Activated CD4-positive, alpha-beta T cell treated with anti-CD3 and anti-CD28 coated beads, Interleukin-2, amount 10 ng/mL, durations not matched to agents 7 days and 5 days (primary cell): ENCODE data around the gene IRF2. TPM values are rescaled to one million over a fixed set of nuclear protein-coding genes. Genes with fewer than 3 reads are reported as not detected.

Experiments
- CTCF ChIA-PET: fragments of 350-600 bp; sonication (Branson Sonifier 250); formaldehyde crosslinking; loops from one replicate; lab custom pipeline; 2021; ENCODE audit warnings: antibody characterized with exemption; lab: Charles Lee
- POLR2A ChIA-PET: fragments of 350-600 bp; sonication (Branson Sonifier 250); formaldehyde crosslinking; loops from one replicate; lab custom pipeline; 2021; ENCODE audit warnings: antibody characterized with exemption; lab: Charles Lee
- DNase-seq: peaks from one replicate; pipeline ENCODE4 v3.0.0-alpha.2; 2020
- H3K27ac Mint-ChIP-seq: one replicate; pipeline ENCODE4 v1.8.0; 2021; ENCODE audit warnings: mild to moderate bottlenecking, moderate library complexity, mixed read lengths
- H3K27me3 Mint-ChIP-seq: one replicate; pipeline ENCODE4 v1.8.0; 2021; ENCODE audit warnings: mixed read lengths
- H3K36me3 Mint-ChIP-seq: one replicate; pipeline ENCODE4 v1.8.0; 2021; ENCODE audit warnings: low read depth, mixed read lengths
- H3K4me1 Mint-ChIP-seq: one replicate; pipeline ENCODE4 v1.8.0; 2021; ENCODE audit warnings: mixed read lengths
- H3K4me3 Mint-ChIP-seq: one replicate; pipeline ENCODE4 v1.8.0; 2021; ENCODE audit warnings: mild to moderate bottlenecking, moderate library complexity, mixed read lengths
- H3K9me3 Mint-ChIP-seq: one replicate; pipeline ENCODE4 v1.8.0; 2021; ENCODE audit warnings: mixed read lengths
- total RNA-seq, 2 experiments: library from RNA; stranded (reverse); gene quantifications; one replicate each; pipeline ENCODE4 v1.2.3, GENCODE V29; 2021

Gene IRF2
- total RNA-seq, 2 experiments from 2014 or later = 82.1 to 84.3 TPM

DNA sequence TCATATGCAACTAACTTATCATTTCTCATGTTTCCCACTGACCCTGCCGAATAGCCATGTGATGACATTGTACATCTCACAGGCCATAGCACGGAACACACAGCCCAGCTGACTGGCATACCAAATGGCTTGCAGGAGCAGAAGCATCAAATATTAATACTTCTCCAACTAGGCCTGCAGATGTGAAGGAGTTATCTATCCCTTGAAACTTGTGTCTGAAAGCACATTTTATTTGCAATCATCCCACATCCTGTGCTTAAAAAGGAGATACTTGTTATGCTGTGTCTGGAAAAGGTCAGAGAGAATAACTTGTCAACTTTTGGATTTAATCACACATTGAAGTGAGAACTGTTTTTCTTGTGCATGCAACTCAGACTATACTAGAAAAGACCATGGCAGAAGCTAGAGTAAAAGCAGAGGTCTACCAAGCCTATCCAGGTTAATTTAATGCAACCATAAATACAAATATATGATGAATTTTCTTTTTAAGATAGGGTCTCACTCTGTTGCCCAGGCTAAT, 100.4 kb downstream of the IRF2 start:
- ChIA-PET POLR2A (no interaction called here), CTCF (no interaction called here)
- DNase-seq = no peak
- Mint-ChIP-seq H3K4me3 (no peak overlapping the region), H3K9me3 (no peaks in the 10 kb centered on the region), H3K27ac (no peak overlapping the region), H3K27me3 (no peaks in the 10 kb centered on the region), H3K4me1 (peaks cover 18% of the 10 kb centered on the region), H3K36me3 (peaks cover 14% of the 10 kb centered on the region)

DNA sequence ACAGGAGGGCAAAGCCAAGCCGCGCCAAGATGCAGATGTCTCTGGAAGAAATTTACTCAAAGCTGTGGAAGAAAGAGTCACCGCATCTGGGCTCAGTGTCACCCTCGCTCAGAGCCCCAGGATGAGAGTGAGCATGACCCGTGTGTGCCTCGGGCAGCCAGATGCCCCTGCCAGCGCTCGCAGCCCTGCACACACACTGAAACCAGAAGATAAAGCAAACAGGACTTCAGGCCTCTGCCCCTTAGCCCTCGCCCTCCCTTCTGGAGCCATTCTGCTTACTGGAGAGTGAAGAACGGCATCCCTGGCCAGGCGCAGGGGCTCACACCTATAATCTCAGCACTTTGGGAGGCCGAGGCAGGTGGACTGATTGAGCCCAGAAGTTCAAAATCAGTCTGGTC, 103.0 kb downstream of the IRF2 start:
- H3K4me1 Mint-ChIP-seq = peaks cover 16% of the 10 kb centered on the region
- H3K27ac Mint-ChIP-seq = no peak overlapping the region
- ChIA-PET CTCF (interaction anchor here (3.7 kb wide), 1 partner anchor 9 kb away, joined by 13 read pairs; no protein-coding TSS in a partner anchor), POLR2A (no interaction called here)
- no peak for DNase-seq
- H3K27me3 Mint-ChIP-seq = no peaks in the 10 kb centered on the region
- peaks cover 6% of the 10 kb centered on the region for H3K36me3 Mint-ChIP-seq
- no peak overlapping the region for H3K4me3 Mint-ChIP-seq
- H3K9me3 Mint-ChIP-seq = peaks cover 2% of the 10 kb centered on the region

GRCh38 chr4:184370711-184371389, 103.5 kb downstream of the IRF2 start:
- CTCF ChIA-PET = interaction anchor here (3.7 kb wide), 1 partner anchor 10 kb away, joined by 13 read pairs; no protein-coding TSS in a partner anchor
- Mint-ChIP-seq H3K36me3 (peaks cover 2% of the 10 kb centered on the region), H3K9me3 (peaks cover 2% of the 10 kb centered on the region), H3K4me3 (no peak overlapping the region), H3K4me1 (peaks cover 16% of the 10 kb centered on the region), H3K27me3 (no peaks in the 10 kb centered on the region), H3K27ac (no peak overlapping the region)
- DNase-seq = no peak
- POLR2A ChIA-PET = no interaction called here

DNA sequence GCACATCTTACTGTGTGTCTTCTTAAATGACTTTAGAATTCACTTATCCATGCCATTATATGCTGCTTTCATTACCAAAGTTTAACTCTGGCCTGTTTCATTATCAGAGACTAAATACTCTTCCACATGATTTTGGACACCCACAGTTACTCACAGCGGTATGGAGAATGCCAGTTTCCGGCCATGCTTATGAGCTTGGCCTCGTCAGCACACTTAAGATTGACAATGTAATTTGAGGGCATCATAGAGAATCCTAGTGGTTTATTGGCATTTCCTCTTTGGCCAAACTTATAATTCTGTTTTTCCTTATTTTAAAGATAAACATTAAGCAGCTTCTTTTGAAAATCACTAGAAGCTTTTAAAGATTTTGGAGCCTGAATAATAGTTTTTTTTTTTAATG, 104.5 kb downstream of the IRF2 start:
- Mint-ChIP-seq H3K27me3 (no peaks in the 10 kb centered on the region), H3K4me1 (peaks cover 15% of the 10 kb centered on the region)

GRCh38 chr4:184368731-184369130, 105.6 kb downstream of the IRF2 start:
- peaks cover 2% of the 10 kb centered on the region for H3K9me3 Mint-ChIP-seq
- no peaks in the 10 kb centered on the region for H3K36me3 Mint-ChIP-seq
- no peak overlapping the region for H3K27ac Mint-ChIP-seq
- POLR2A ChIA-PET = no interaction called here
- CTCF ChIA-PET = interaction anchor here (1.1 to 3.7 kb wide), 2 partner anchors 12 to 16 kb away, joined by 3 to 13 read pairs; no protein-coding TSS in a partner anchor
- H3K4me1 Mint-ChIP-seq = peaks cover 9% of the 10 kb centered on the region
- H3K27me3 Mint-ChIP-seq = no peaks in the 10 kb centered on the region
- DNase-seq = no peak
- H3K4me3 Mint-ChIP-seq = no peak overlapping the region

More for the DNA sequence above, 104.5 kb downstream of the IRF2 start:
- ChIA-PET CTCF (interaction anchor here (3.7 kb wide), 1 partner anchor 11 kb away, joined by 13 read pairs; no protein-coding TSS in a partner anchor), POLR2A (no interaction called here)
- H3K9me3 Mint-ChIP-seq = peaks cover 2% of the 10 kb centered on the region
- no peak overlapping the region for H3K27ac Mint-ChIP-seq
- DNase-seq = no peak
- H3K4me3 Mint-ChIP-seq = no peak overlapping the region
- peaks cover 2% of the 10 kb centered on the region for H3K36me3 Mint-ChIP-seq

DNA sequence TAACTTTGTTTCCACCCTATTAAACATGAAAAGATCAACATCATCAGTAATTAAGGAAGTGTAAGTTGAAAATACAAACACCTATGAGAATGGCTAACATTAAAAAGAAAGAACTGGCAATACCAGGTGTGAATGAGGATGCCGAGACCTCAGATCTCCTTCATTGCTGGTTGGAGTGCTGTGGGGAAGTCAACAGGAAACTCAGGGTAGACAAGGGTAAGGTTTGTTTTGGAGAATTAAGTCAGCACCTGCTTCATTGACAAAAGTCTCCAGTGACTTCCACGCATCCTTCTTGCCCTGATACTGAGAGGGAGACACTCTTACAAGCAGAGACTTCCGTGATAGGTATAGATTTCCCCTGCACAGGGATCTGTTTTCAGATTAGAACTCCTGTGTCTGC, 106.1 kb downstream of the IRF2 start:
- POLR2A ChIA-PET = no interaction called here
- Mint-ChIP-seq H3K27me3 (no peaks in the 10 kb centered on the region), H3K4me1 (peaks cover 5% of the 10 kb centered on the region), H3K4me3 (no peak overlapping the region), H3K27ac (no peak overlapping the region), H3K9me3 (peaks cover 2% of the 10 kb centered on the region), H3K36me3 (no peaks in the 10 kb centered on the region)
- DNase-seq = no peak
- CTCF ChIA-PET = interaction anchor here (1.1 to 3.7 kb wide), 2 partner anchors 12 to 15 kb away, joined by 3 to 13 read pairs; no protein-coding TSS in a partner anchor

DNA sequence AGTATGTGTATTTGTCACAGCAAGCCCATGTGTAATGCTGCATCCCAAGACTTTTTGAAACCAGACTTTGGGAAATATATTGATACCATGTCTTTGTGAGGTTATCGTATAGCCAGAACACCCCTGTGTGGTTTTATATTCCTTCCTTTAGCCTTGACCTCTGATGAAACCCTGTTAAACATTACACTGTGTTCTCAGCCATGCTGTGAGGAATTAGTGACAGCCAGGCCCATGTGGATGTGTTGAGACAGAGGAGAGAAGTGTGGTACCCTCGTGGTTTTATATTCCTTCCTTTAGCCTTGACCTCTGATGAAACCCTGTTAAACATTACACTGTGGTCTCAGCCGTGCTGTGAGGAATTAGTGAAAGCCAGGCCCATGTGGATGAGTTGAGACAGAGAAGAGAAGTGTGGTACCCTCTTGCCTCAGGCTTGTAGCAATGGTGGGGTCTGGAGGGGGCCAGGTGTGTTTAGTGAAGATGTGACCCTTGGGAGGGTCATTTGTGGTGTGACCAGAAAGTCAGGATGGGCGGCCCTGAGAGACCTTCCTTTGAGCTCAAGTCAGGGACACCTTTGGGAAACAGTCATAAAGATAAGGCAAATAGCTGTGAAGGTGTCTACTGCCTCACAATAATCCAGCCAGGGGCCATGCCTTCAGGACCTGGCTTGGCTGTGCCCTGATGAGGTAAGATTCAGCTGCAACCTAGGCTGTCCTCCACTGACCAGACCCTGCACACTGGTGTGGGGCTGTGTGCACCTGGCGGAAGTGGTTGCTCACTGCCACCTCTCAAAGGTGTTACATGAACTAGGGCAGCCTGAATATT, 110.0 kb downstream of the IRF2 start:
- no peak for DNase-seq
- H3K4me1 Mint-ChIP-seq = peaks cover 5% of the 10 kb centered on the region
- no peaks in the 10 kb centered on the region for H3K36me3 Mint-ChIP-seq
- ChIA-PET CTCF (no interaction called here), POLR2A (no interaction called here)
- H3K27me3 Mint-ChIP-seq = no peaks in the 10 kb centered on the region
- H3K9me3 Mint-ChIP-seq = peaks cover 2% of the 10 kb centered on the region
- no peak overlapping the region for H3K27ac Mint-ChIP-seq
- H3K4me3 Mint-ChIP-seq = no peak overlapping the region

- CTCF ChIA-PET = interaction anchor here (1.0 to 1.4 kb wide), 2 partner anchors 13 to 21 kb away, joined by 3 read pairs; no protein-coding TSS in a partner anchor
- no peaks in the 10 kb centered on the region for H3K36me3 Mint-ChIP-seq
- POLR2A ChIA-PET = no interaction called here
- H3K27me3 Mint-ChIP-seq = no peaks in the 10 kb centered on the region
- no peak overlapping the region for H3K4me3 Mint-ChIP-seq
- H3K9me3 Mint-ChIP-seq = peaks cover 2% of the 10 kb centered on the region
- no peak for DNase-seq
- H3K4me1 Mint-ChIP-seq = peaks cover 5% of the 10 kb centered on the region
- no peak overlapping the region for H3K27ac Mint-ChIP-seq
Observed at GRCh38 chr4:184363258-184363657, 111.1 kb downstream of the IRF2 start.

DNA sequence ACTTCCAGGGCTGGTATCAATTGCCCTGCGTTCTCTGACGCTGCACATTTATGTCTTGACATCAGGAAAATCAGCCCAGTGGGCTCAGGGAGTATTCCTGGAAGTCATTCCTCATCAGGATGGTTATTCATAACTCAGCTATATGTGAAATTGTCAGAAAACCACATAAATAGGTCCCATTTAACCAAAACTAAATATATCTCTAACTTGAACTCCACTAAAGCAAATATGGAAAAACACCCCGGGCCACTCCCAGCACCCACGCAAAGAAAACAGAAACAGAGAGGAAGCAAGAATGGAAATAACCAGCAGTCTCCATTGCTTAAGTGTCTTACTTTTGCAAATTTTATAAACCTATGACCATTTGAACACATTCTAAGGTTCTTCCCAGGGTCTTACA, 112.0 kb downstream of the IRF2 start:
- H3K4me1 Mint-ChIP-seq = peaks cover 2% of the 10 kb centered on the region
- no peak for DNase-seq
- ChIA-PET POLR2A (no interaction called here), CTCF (interaction anchor here (1.4 kb wide), 2 partner anchors 14 to 42 kb away, joined by 3 to 5 read pairs; no protein-coding TSS in a partner anchor)
- H3K9me3 Mint-ChIP-seq = peaks cover 2% of the 10 kb centered on the region
- no peak overlapping the region for H3K4me3 Mint-ChIP-seq
- H3K27ac Mint-ChIP-seq = no peak overlapping the region
- H3K36me3 Mint-ChIP-seq = no peaks in the 10 kb centered on the region
- no peaks in the 10 kb centered on the region for H3K27me3 Mint-ChIP-seq

- Mint-ChIP-seq H3K27me3 (no peaks in the 10 kb centered on the region), H3K4me1 (no peaks in the 10 kb centered on the region), H3K9me3 (no peaks in the 10 kb centered on the region), H3K4me3 (no peak overlapping the region), H3K27ac (no peak overlapping the region), H3K36me3 (no peaks in the 10 kb centered on the region)
- DNase-seq = no peak
- ChIA-PET POLR2A (no interaction called here), CTCF (interaction anchor here (1.1 to 1.4 kb wide), 2 partner anchors 11 to 41 kb away, joined by 4 to 5 read pairs; no protein-coding TSS in a partner anchor)
Observed at GRCh38 chr4:184361443-184361842, 112.9 kb downstream of the IRF2 start.

- DNase-seq = no peak
- Mint-ChIP-seq H3K9me3 (no peaks in the 10 kb centered on the region), H3K27ac (no peak overlapping the region), H3K4me3 (no peak overlapping the region), H3K4me1 (peaks cover 9% of the 10 kb centered on the region), H3K27me3 (no peaks in the 10 kb centered on the region), H3K36me3 (no peaks in the 10 kb centered on the region)
- ChIA-PET CTCF (interaction anchor here (0.5 to 0.8 kb wide), 2 partner anchors 17 to 1069 kb away, joined by 5 read pairs; no protein-coding TSS in a partner anchor), POLR2A (no interaction called here)
Observed at GRCh38 chr4:184359888-184360287, 114.5 kb downstream of the IRF2 start.

DNA sequence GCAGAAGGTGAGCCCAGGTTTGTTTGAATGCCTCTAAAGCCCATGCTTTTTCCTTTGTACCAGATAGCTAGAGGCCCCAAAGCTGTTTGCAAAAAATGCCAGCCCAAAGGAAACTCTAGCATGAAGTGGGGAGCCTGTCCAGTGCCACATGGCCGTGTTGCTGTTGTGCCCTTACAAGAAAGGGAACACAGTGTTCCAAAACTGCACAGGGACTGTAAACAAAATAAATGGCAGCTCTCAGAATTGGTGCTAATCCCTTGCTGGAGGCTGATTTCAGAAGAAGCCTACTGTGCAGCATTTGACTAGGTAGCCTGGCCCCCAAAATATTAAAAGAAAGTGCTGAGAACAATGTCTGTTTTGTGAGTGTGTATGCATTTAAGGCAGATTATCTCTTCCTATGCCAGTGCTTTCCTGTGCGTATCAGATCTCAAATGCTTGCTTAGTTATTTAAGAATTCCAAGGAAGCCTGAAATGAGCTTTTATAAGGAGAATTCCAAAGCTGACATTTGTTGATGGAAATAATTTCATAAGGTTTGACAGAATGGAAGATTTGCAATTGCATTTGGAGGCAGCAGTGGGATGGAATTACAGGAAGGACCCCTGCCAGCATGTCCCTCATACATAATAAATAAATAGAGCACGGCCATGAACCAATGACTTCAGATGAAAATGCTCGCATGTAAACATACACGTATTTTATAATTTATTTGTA, 115.7 kb downstream of the IRF2 start:
- Mint-ChIP-seq H3K36me3 (no peaks in the 10 kb centered on the region), H3K27me3 (no peaks in the 10 kb centered on the region), H3K4me1 (peaks cover 14% of the 10 kb centered on the region), H3K4me3 (no peak overlapping the region), H3K9me3 (no peaks in the 10 kb centered on the region), H3K27ac (no peak overlapping the region)
- POLR2A ChIA-PET = no interaction called here
- no peak for DNase-seq
- CTCF ChIA-PET = interaction anchor here (0.8 to 1.8 kb wide), 4 partner anchors 15 to 32 kb away, joined by 3 to 4 read pairs (median 4); no protein-coding TSS in a partner anchor
